Bronchial epithelial cell (primary cell): ENCODE results near the gene DNAJA4. TPM values are rescaled to one million over a fixed set of nuclear protein-coding genes. Genes with fewer than 3 reads are reported as not detected.

Experiments
- DNase-seq: peaks from one replicate; pipeline ENCODE4 v3.0.0-alpha.2; 2010; ENCODE audit warnings: low read depth
- FAIRE-seq: peaks from 2 replicates; lab custom pipeline; 2011; peaks lifted over from hg19 to GRCh38; lab: Jason Lieb, UNC
- H3K27me3 ChIP-seq: 2 replicates; pipeline ENCODE4 v1.5.1; 2011; ENCODE audit warnings: low read length; ENCODE audit not compliant: control insufficient read depth, insufficient read depth
- H3K36me3 ChIP-seq: 2 replicates; pipeline ENCODE4 v1.5.1; 2011; ENCODE audit warnings: low read length; ENCODE audit not compliant: control insufficient read depth, insufficient read depth
- H3K4me3 ChIP-seq: 2 replicates; pipeline ENCODE4 v1.5.1; 2011; ENCODE audit warnings: mild to moderate bottlenecking, low read depth, low read length, control low read depth
- CTCF ChIP-seq: IDR thresholded peaks from 2 replicates; pipeline ENCODE4 v1.5.1; 2011; ENCODE audit warnings: mild to moderate bottlenecking, moderate library complexity, low read length, control low read depth, inconsistent platforms; ENCODE audit not compliant: insufficient read depth, severe bottlenecking
- total RNA-seq: library from RNA; depleted of rRNA; stranded (reverse); fragments of >200 nt; gene quantifications from 2 replicates; pipeline ENCODE4 v1.2.1, GENCODE V29; 2014

DNAJA4 gene
- total RNA-seq, 1 donor from 2014 or later, result 11.1 TPM

- H3K36me3 ChIP-seq, result no peaks in the 10 kb centered on the region
- DNase-seq (no peak), FAIRE-seq (no peak)
- no peak overlapping the region for H3K4me3 ChIP-seq
- TF ChIP-seq CTCF, result no peak
- peaks cover 4% of the 10 kb centered on the region for H3K27me3 ChIP-seq
Observed at GRCh38 chr15:78233496-78233895, 30.9 kb upstream of the DNAJA4 start.

- no peak for DNase-seq
- Histone ChIP-seq H3K36me3 (no peaks in the 10 kb centered on the region), H3K27me3 (no peaks in the 10 kb centered on the region), H3K4me3 (no peak within 1 kb of the TSS)
- FAIRE-seq, result no peak
- no peak for TF ChIP-seq CTCF
Observed at GRCh38 chr15:78234515-78235040, 29.8 kb upstream of the DNAJA4 start, which contains the start of gene ACSBG1. Gene ACSBG1, minus strand, starts transcription at chr15:78234565. Its CDS starts 64 bp downstream, at chr15:78234501.

- no peak for FAIRE-seq
- Histone ChIP-seq H3K4me3 (no peak overlapping the region), H3K36me3 (no peaks in the 10 kb centered on the region), H3K27me3 (no peaks in the 10 kb centered on the region)
- no peak for TF ChIP-seq CTCF
- DNase-seq, result no peak
Observed at GRCh38 chr15:78236491-78236890, 27.9 kb upstream of the DNAJA4 start.

- FAIRE-seq, result no peak
- Histone ChIP-seq H3K4me3 (no peak overlapping the region), H3K27me3 (peaks cover 3% of the 10 kb centered on the region), H3K36me3 (no peaks in the 10 kb centered on the region)
- TF ChIP-seq CTCF, result no peak
- DNase-seq, result no peak
Observed at GRCh38 chr15:78237146-78237545, 27.2 kb upstream of the DNAJA4 start.

- H3K4me3 ChIP-seq, result no peak overlapping the region
- no peak for FAIRE-seq
Observed at GRCh38 chr15:78239811-78240210, 24.6 kb upstream of the DNAJA4 start.

More at GRCh38 chr15:78239811-78240210, 24.6 kb upstream of the DNAJA4 start:
- no peak for DNase-seq
- H3K36me3 ChIP-seq, result no peaks in the 10 kb centered on the region
- H3K27me3 ChIP-seq, result peaks cover 3% of the 10 kb centered on the region
- TF ChIP-seq CTCF, result no peak
